K562 (cell line): ENCODE data around the gene DNM1. TPM values are rescaled to one million over a fixed set of nuclear protein-coding genes. Genes with fewer than 3 reads are reported as not detected.

Experiments
- BRCA1 ChIP-seq, 2 experiments: fragments of 450-650 bp in 1 of 2; sonication (generic) in 1 of 2; formaldehyde crosslinking in 1 of 2; IDR thresholded peaks; 2 replicates each; pipeline versions ENCODE4 v1.5.0 to v1.6.1; 2017 to 2020; ENCODE audit warnings: mild to moderate bottlenecking in 1 of 2, missing genetic modification reagents in 1 of 2
- EWSR1 ChIP-seq: fragments of 450-650 bp; IDR thresholded peaks from 2 replicates; pipeline ENCODE4 v1.6.1; 2018; ENCODE audit warnings: borderline replicate concordance, mild to moderate bottlenecking, low read depth, moderate library complexity; ENCODE audit not compliant: partially characterized antibody
- HDAC3 ChIP-seq: fragments of 450-650 bp; IDR thresholded peaks from 2 replicates; pipeline ENCODE4 v1.6.1; 2018; ENCODE audit warnings: borderline replicate concordance, mild to moderate bottlenecking, moderate library complexity; ENCODE audit not compliant: partially characterized antibody
- KDM1A ChIP-seq, 2 experiments: fragments of 450-650 bp; IDR thresholded peaks; 2 replicates each; pipeline ENCODE4 v1.6.1; 2016; ENCODE audit warnings: mild to moderate bottlenecking in 2 of 2
- MAFK ChIP-seq: IDR thresholded peaks from 2 replicates; pipeline ENCODE4 v1.6.1; 2011; ENCODE audit warnings: low read length, improper control_type of control experiment
- MAZ ChIP-seq, 2 experiments: fragments of 450-650 bp in 1 of 2; sonication (generic) in 1 of 2; formaldehyde crosslinking; IDR thresholded peaks in 1 of 2; conservative IDR thresholded peaks in 1 of 2; 2 replicates each; pipeline versions ENCODE4 v1.4.0 to v1.5.0; 2020; ENCODE audit warnings: mild to moderate bottlenecking in 1 of 2, missing genetic modification reagents in 1 of 2
- NR4A1 ChIP-seq, 2 experiments: fragments of 250-450 bp in 1 of 2; fragments of 450-650 bp in 1 of 2; sonication (Bioruptor Pico) in 1 of 2; IDR thresholded peaks; 2 replicates each; pipeline versions ENCODE4 v1.4.0 to v1.6.1; 2016 to 2020; ENCODE audit warnings: mild to moderate bottlenecking in 2 of 2, missing compliant biosample characterization in 1 of 2, missing genetic modification characterization in 1 of 2, moderate library complexity in 1 of 2
- RBFOX2 ChIP-seq: fragments of 200-400 bp; formaldehyde crosslinking; IDR thresholded peaks from 2 replicates; pipeline ENCODE4 v1.6.1; 2017; ENCODE audit warnings: low read depth, mild to moderate bottlenecking, low read length, moderate library complexity
- SRSF3 ChIP-seq: fragments of 200-400 bp; formaldehyde crosslinking; IDR thresholded peaks from 2 replicates; pipeline ENCODE4 v1.6.1; 2016; ENCODE audit warnings: mild to moderate bottlenecking, low read length, moderate library complexity; ENCODE audit not compliant: insufficient read depth
- SRSF7 ChIP-seq: fragments of 200-400 bp; formaldehyde crosslinking; optimal IDR thresholded peaks from 2 replicates; pipeline ENCODE3; 2017; ENCODE audit warnings: mild to moderate bottlenecking, low read depth, low read length
- TCF7 ChIP-seq: sonication (generic); IDR thresholded peaks from 2 replicates; pipeline ENCODE4 v1.6.1; 2016; ENCODE audit warnings: antibody characterized with exemption, borderline replicate concordance
- TCFL5 ChIP-seq: fragments of 250-450 bp; sonication (Bioruptor Pico); conservative IDR thresholded peaks from 2 replicates; pipeline ENCODE4 v1.6.1; 2021; ENCODE audit warnings: mild to moderate bottlenecking, moderate library complexity, matching md5 sums
- TEAD1 ChIP-seq, 2 experiments: fragments of 450-650 bp in 1 of 2; sonication (generic) in 1 of 2; formaldehyde crosslinking; IDR thresholded peaks; 2 replicates each; pipeline versions ENCODE4 v1.4.0 to v1.8.0; 2020 to 2022; ENCODE audit warnings: mild to moderate bottlenecking in 2 of 2, missing genetic modification reagents in 1 of 2
- XRCC5 ChIP-seq: fragments of 200-400 bp; formaldehyde crosslinking; IDR thresholded peaks from 2 replicates; pipeline ENCODE4 v1.6.1; 2017; ENCODE audit warnings: low read depth, mild to moderate bottlenecking, low read length
- ZNF589 ChIP-seq: fragments of 200-800 bp; sonication (Bioruptor generic); IDR thresholded peaks from 2 replicates; pipeline ENCODE4 v1.6.1; 2016; ENCODE audit warnings: low read depth, missing genetic modification characterization, missing compliant biosample characterization
- polyA plus RNA-seq, 8 experiments: library from polyadenylated mRNA; depleted of rRNA in 4 of 8; stranded (reverse) in 5 of 8; unstranded in 3 of 8; fragments of >200 nt; fragmentation: Nextera tagmentation in 2 of 8; fragmentation: Illumina TruSeq in 1 of 8; extraction: Ambion mirVana in 2 of 8; extraction: Trizol in 1 of 8; gene quantifications; 2 replicates each; pipeline versions ENCODE4 v1.2.1 to v1.2.3, GENCODE V29; 2011 to 2014; ENCODE audit warnings: inconsistent platforms in 1 of 8, missing spikeins in 1 of 8
- total RNA-seq, 7 experiments: library from RNA; depleted of rRNA in 6 of 7; stranded (reverse); fragments of >200 nt in 6 of 7; fragmentation: Illumina TruSeq in 2 of 7; extraction: Trizol in 2 of 7; gene quantifications; 2 replicates each; pipeline versions ENCODE4 v1.2.1 to v1.2.3, GENCODE V29; 2011 to 2021; ENCODE audit warnings: low replicate concordance in 1 of 7
- TF ChIP-seq, protein P1 (sequence below): IDR thresholded peaks from 2 replicates; pipeline ENCODE4 v1.6.1; 2012; ENCODE audit warnings: low read depth, low read length, improper control_type of control experiment, borderline replicate concordance
- TF ChIP-seq, protein P2 (sequence below): sonication (generic); formaldehyde crosslinking; IDR thresholded peaks from 2 replicates; pipeline ENCODE4 v1.8.1; 2022; ENCODE audit warnings: missing genetic modification reagents
- TF ChIP-seq, protein P3 (sequence below): fragments of 250-450 bp; sonication (Bioruptor Pico); IDR thresholded peaks from 2 replicates; pipeline ENCODE4 v1.4.0; 2020; ENCODE audit warnings: mild to moderate bottlenecking, moderate library complexity

DNM1 gene
- total and polyA plus RNA-seq, 9 of the 15 experiments (the other 6 are each of a cell fraction or from before 2014, with no cell fraction given) = 0.39 to 23.1 (median 9.1) TPM

DNA sequence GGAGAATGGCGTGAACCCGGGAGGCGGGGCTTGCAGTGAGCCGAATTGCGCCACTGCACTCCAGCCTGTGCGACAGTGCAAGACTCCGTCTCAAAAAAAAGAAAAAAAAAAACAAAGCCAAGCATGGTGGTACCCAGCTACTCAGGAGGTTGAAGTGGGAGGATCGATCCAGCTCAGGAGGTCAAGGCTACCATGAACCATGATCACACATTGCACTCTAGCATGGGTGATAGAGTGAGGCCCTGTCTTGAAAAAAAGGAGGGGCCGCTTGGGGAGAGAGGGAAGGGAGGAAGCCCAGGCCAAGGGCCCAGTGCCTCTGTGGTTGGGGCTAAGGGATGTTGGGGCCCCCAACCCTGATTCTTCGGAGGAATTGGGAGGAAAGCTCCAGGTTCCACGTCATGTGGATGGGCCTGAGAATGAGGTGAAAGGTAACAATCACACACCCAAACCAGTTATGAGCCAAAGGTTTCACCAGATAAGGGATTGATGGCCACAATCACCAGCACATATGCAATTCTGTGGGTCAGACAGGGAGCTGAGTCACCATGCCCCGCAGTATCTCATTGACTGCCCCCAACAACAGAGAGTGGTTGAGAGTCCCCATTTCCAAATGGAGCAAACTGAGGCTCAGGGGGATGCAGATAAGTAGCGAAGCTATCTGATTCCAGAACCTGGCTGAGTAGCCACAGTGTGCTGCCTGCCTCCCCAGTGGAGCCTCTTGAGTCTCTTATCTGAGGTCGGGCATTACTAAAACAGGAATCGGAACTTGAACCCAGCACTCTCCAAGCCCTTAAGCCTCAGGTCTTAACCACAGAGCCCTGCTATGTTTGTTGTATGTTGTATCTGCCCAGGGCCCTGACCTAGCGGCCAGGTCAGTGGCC is 93.4 kb downstream of the DNM1 start (continued):
- TF ChIP-seq, protein P1, sequence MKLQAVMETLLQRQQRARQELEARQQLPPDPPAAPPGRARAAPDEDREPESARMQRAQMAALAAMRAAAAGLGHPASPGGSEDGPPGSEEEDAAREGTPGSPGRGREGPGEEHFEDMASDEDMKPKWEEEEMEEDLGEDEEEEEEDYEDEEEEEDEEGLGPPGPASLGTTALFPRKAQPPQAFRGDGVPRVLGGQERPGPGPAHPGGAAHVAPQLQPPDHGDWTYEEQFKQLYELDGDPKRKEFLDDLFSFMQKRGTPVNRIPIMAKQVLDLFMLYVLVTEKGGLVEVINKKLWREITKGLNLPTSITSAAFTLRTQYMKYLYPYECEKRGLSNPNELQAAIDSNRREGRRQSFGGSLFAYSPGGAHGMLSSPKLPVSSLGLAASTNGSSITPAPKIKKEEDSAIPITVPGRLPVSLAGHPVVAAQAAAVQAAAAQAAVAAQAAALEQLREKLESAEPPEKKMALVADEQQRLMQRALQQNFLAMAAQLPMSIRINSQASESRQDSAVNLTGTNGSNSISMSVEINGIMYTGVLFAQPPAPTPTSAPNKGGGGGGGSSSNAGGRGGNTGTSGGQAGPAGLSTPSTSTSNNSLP = peak; percentile 86
- TF ChIP-seq TCF7 (no peak), EWSR1 (no peak), SRSF3 (no peak), BRCA1 (IDR thresholded peaks at IDR 0.05) (no peak), BRCA1 (CRISPR knock-in tag; IDR thresholded peaks at IDR 0.05) (no peak), TEAD1 (CRISPR knock-in tag; IDR thresholded peaks at IDR 0.05) (peak in 1 of 2 experiments; percentile 90; a peak in 2 of 4 replicates), RBFOX2 (no peak), MAZ (CRISPR knock-in tag; conservative IDR thresholded peaks at IDR 0.05 in 1 of 2, IDR thresholded peaks at IDR 0.05 in 1 of 2) (peak in 1 of 2 experiments; percentile 79; a peak in 2 of 4 replicates), HDAC3 (no peak), XRCC5 (peak; percentile 28), SRSF7 (no peak), ZNF589 (CRISPR knock-in tag) (no peak), NR4A1 (CRISPR knock-in tag; IDR thresholded peaks at IDR 0.05) (no peak), NR4A1 (tag; IDR thresholded peaks at IDR 0.05) (peak; percentile 51; the same call in 1 of the 2 replicates), MAFK (peak; percentile 68; the same call in 1 of the 2 replicates), TCFL5 (0 out of 2 replicates have a peak, but pooled peaks have one; percentile 36), KDM1A (IDR thresholded peaks at IDR 0.05) (no peak)
- TF ChIP-seq, protein P2, sequence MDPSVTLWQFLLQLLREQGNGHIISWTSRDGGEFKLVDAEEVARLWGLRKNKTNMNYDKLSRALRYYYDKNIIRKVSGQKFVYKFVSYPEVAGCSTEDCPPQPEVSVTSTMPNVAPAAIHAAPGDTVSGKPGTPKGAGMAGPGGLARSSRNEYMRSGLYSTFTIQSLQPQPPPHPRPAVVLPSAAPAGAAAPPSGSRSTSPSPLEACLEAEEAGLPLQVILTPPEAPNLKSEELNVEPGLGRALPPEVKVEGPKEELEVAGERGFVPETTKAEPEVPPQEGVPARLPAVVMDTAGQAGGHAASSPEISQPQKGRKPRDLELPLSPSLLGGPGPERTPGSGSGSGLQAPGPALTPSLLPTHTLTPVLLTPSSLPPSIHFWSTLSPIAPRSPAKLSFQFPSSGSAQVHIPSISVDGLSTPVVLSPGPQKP (CRISPR knock-in tag) = no peak
- TF ChIP-seq, protein P3, sequence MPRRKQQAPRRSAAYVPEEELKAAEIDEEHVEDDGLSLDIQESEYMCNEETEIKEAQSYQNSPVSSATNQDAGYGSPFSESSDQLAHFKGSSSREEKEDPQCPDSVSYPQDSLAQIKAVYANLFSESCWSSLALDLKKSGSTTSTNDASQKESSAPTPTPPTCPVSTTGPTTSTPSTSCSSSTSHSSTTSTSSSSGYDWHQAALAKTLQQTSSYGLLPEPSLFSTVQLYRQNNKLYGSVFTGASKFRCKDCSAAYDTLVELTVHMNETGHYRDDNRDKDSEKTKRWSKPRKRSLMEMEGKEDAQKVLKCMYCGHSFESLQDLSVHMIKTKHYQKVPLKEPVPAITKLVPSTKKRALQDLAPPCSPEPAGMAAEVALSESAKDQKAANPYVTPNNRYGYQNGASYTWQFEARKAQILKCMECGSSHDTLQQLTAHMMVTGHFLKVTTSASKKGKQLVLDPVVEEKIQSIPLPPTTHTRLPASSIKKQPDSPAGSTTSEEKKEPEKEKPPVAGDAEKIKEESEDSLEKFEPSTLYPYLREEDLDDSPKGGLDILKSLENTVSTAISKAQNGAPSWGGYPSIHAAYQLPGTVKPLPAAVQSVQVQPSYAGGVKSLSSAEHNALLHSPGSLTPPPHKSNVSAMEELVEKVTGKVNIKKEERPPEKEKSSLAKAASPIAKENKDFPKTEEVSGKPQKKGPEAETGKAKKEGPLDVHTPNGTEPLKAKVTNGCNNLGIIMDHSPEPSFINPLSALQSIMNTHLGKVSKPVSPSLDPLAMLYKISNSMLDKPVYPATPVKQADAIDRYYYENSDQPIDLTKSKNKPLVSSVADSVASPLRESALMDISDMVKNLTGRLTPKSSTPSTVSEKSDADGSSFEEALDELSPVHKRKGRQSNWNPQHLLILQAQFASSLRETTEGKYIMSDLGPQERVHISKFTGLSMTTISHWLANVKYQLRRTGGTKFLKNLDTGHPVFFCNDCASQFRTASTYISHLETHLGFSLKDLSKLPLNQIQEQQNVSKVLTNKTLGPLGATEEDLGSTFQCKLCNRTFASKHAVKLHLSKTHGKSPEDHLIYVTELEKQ (CRISPR knock-in tag) = no peak
